K562 (cell line): Measurements from ENCODE around the gene COX7A1. TPM values are rescaled to one million over a fixed set of nuclear protein-coding genes. Genes with fewer than 3 reads are reported as not detected.

Experiments used
- ATAC-seq: fragments of 200-7000 bp; cut with Tn5 transposase; 3 replicates; pipeline ENCODE4 v1.9.1; 2020; ENCODE audit warnings: moderate library complexity
- BruUV-seq: library from RNA; stranded (reverse); fragments of 400-500 nt; replicated peaks from 2 replicates; lab custom pipeline; 2021; lab: Mats Ljungman, UMichigan
- CTCF ChIA-PET: fragments of 300-600 bp; formaldehyde crosslinking; extraction: SDS; loops from one replicate; lab custom pipeline; 2021; ENCODE audit warnings: low intra/inter-chr PET ratio; lab: Yijun Ruan, JAX
- POLR2A ChIA-PET: fragments of 300-600, 350-650 bp; sonication (Branson Sonifier 250); formaldehyde crosslinking; extraction: SDS; loops from one replicate; lab custom pipeline; 2021; ENCODE audit warnings: antibody characterized with exemption, inconsistent platforms; lab: Yijun Ruan, JAX
- DNase-seq, 4 experiments: peaks; one replicate each; pipeline versions ENCODE4 v3.0.0 to v3.0.0-alpha.2; 2011 to 2018; ENCODE audit warnings: low spot score in 3 of 4, mixed read lengths in 3 of 4; ENCODE audit errors: extremely low read depth in 1 of 4
- FAIRE-seq: peaks from 2 replicates; lab custom pipeline; 2011; peaks lifted over from hg19 to GRCh38; lab: Jason Lieb, UNC
- H2AFZ ChIP-seq: 2 replicates; pipeline ENCODE4 v1.6.0; 2011; ENCODE audit warnings: low read depth, low read length, control low read depth, inconsistent platforms
- H3K27ac ChIP-seq: fragments of 200-600 bp; 3 replicates; pipeline ENCODE4 v1.8.0; 2011; ENCODE audit warnings: low read depth, mild to moderate bottlenecking, control low read depth, inconsistent platforms, low read length, moderate library complexity, mixed read lengths; ENCODE audit errors: extremely low read depth
- H3K27me3 ChIP-seq, 2 experiments: fragments of 300-600 bp in 1 of 2; 2 replicates in 1 of 2; 3 replicates in 1 of 2; pipeline versions ENCODE4 v1.6.0 to v1.8.0; 2011; ENCODE audit warnings: inconsistent platforms in 2 of 2, low read length in 2 of 2, mild to moderate bottlenecking in 1 of 2, mixed read lengths in 1 of 2, moderate library complexity in 1 of 2; ENCODE audit not compliant: control insufficient read depth in 2 of 2, insufficient read depth in 2 of 2
- H3K36me3 ChIP-seq: fragments of 300-600 bp; 3 replicates; pipeline ENCODE4 v1.8.0; 2011; ENCODE audit warnings: mild to moderate bottlenecking, low read length, inconsistent platforms; ENCODE audit not compliant: control insufficient read depth, insufficient read depth
- H3K4me1 ChIP-seq, 2 experiments: fragments of 200-600 bp in 1 of 2; replicated peaks in 1 of 2; 2 replicates in 1 of 2; 3 replicates in 1 of 2; pipeline versions ENCODE4 v1.5.1 to v1.8.0; 2011; ENCODE audit warnings: inconsistent platforms in 2 of 2, low read length in 2 of 2, mild to moderate bottlenecking in 1 of 2, mixed read lengths in 1 of 2, moderate library complexity in 1 of 2; ENCODE audit not compliant: control insufficient read depth in 2 of 2, insufficient read depth in 2 of 2
- H3K4me2 ChIP-seq: 2 replicates; pipeline ENCODE4 v1.6.1; 2011; ENCODE audit warnings: low read length, control low read depth, inconsistent platforms, mixed read lengths; ENCODE audit not compliant: insufficient read depth
- H3K4me3 ChIP-seq: fragments of 200-600 bp; sonication (generic), shearing (Covaris generic); 2 replicates; pipeline ENCODE4 v1.5.1; 2016; ENCODE audit warnings: control low read depth, inconsistent platforms
- H3K79me2 ChIP-seq: fragments of 200-600 bp; 3 replicates; pipeline ENCODE4 v1.8.0; 2011; ENCODE audit warnings: low read length, inconsistent platforms; ENCODE audit not compliant: control insufficient read depth, insufficient read depth
- H3K9ac ChIP-seq, 2 experiments: 2 replicates each; pipeline versions ENCODE4 v1.6.0 to v1.6.1; 2011; ENCODE audit warnings: low read depth in 2 of 2, low read length in 2 of 2, control low read depth in 1 of 2, inconsistent platforms in 1 of 2, mild to moderate bottlenecking in 1 of 2, mixed read lengths in 1 of 2; ENCODE audit not compliant: insufficient read depth in 1 of 2
- H3K9me1 ChIP-seq: one replicate; pipeline ENCODE4 v1.6.0; 2011; ENCODE audit warnings: inconsistent platforms, mild to moderate bottlenecking, low read length, moderate library complexity; ENCODE audit not compliant: control insufficient read depth, insufficient read depth
- H3K9me3 ChIP-seq: replicated peaks from 2 replicates; pipeline ENCODE4 v1.5.1; 2011; ENCODE audit warnings: low read depth, low read length, inconsistent platforms; ENCODE audit not compliant: control insufficient read depth, insufficient read depth
- H4K20me1 ChIP-seq: replicated peaks from 2 replicates; pipeline ENCODE4 v1.6.1; 2011; ENCODE audit warnings: low read length, inconsistent platforms, mixed read lengths; ENCODE audit not compliant: control insufficient read depth, insufficient read depth
- ARID1B ChIP-seq: fragments of 450-650 bp; IDR thresholded peaks from 2 replicates; pipeline ENCODE4 v1.6.1; 2016; ENCODE audit warnings: antibody characterized with exemption, mild to moderate bottlenecking, inconsistent platforms
- CEBPB ChIP-seq: fragments of 450-650 bp; IDR thresholded peaks from 2 replicates; pipeline ENCODE4 v1.6.1; 2016; ENCODE audit warnings: missing genetic modification characterization, missing compliant biosample characterization
- HNRNPUL1 ChIP-seq: fragments of 200-400 bp; formaldehyde crosslinking; IDR thresholded peaks from 2 replicates; pipeline ENCODE4 v1.6.1; 2017; ENCODE audit warnings: low read length
- KLF1 ChIP-seq: fragments of 450-650 bp; IDR thresholded peaks from 2 replicates; pipeline ENCODE4 v1.6.1; 2016; ENCODE audit warnings: missing genetic modification characterization, missing compliant biosample characterization
- NONO ChIP-seq, 2 experiments: fragments of 200-400 bp in 1 of 2; fragments of 450-650 bp in 1 of 2; formaldehyde crosslinking in 1 of 2; IDR thresholded peaks; 2 replicates each; pipeline ENCODE4 v1.6.1; 2017; ENCODE audit warnings: low read depth in 2 of 2, mild to moderate bottlenecking in 2 of 2, moderate library complexity in 2 of 2, low read length in 1 of 2
- SPI1 ChIP-seq: IDR thresholded peaks from 2 replicates; pipeline ENCODE4 v1.6.1; 2011; ENCODE audit warnings: low read depth, low read length, control low read depth, borderline replicate concordance
- ZNF274 ChIP-seq: IDR thresholded peaks from 2 replicates; pipeline ENCODE4 v1.6.1; 2011; ENCODE audit warnings: low read depth, mild to moderate bottlenecking, low read length, moderate library complexity, borderline replicate concordance
- ZNF589 ChIP-seq: fragments of 200-800 bp; sonication (Bioruptor generic); IDR thresholded peaks from 2 replicates; pipeline ENCODE4 v1.6.1; 2016; ENCODE audit warnings: low read depth, missing genetic modification characterization, missing compliant biosample characterization
- ZNF609 ChIP-seq: sonication (generic); formaldehyde crosslinking; IDR thresholded peaks from 2 replicates; pipeline ENCODE4 v1.8.1; 2023; ENCODE audit warnings: missing genetic modification reagents, mild to moderate bottlenecking, borderline replicate concordance
- ZNF75A ChIP-seq: fragments of 450-650 bp; formaldehyde crosslinking; IDR thresholded peaks from 2 replicates; pipeline ENCODE4 v1.4.0; 2020; ENCODE audit warnings: mild to moderate bottlenecking
- ZNF780A ChIP-seq: fragments of 250-450 bp; sonication (Bioruptor Pico); IDR thresholded peaks from 2 replicates; pipeline ENCODE4 v1.5.0; 2021; ENCODE audit warnings: mild to moderate bottlenecking
- WGBS: fragments of 100-300 bp; shearing (Covaris generic); methylation state at CpG from one replicate; pipeline ENCODE4 v1.1.6; 2016; ENCODE audit warnings: low coverage, mixed read lengths; ENCODE audit not compliant: insufficient coverage; ENCODE audit errors: missing lambda C conversion rate; 5-methylcytosine and 5-hydroxymethylcytosine counted together
- in situ Hi-C: fragments of 300-500 bp; cut with MboI; formaldehyde crosslinking; loops from 4 replicates; pipeline ENCODE4 v1.15.0; 2018; ENCODE audit warnings: inconsistent platforms, mixed read lengths
- intact Hi-C: fragments of 100-400 bp; cut with micrococcal nuclease; formaldehyde crosslinking; loops from 2 replicates; pipeline ENCODE4 v1.14.2; 2022
- polyA plus RNA-seq, 8 experiments: library from polyadenylated mRNA; depleted of rRNA in 4 of 8; stranded (reverse) in 5 of 8; unstranded in 3 of 8; fragments of >200 nt; fragmentation: Nextera tagmentation in 2 of 8; fragmentation: Illumina TruSeq in 1 of 8; extraction: Ambion mirVana in 2 of 8; extraction: Trizol in 1 of 8; gene quantifications; 2 replicates each; pipeline versions ENCODE4 v1.2.1 to v1.2.3, GENCODE V29; 2011 to 2014; ENCODE audit warnings: inconsistent platforms in 1 of 8, missing spikeins in 1 of 8
- total RNA-seq, 7 experiments: library from RNA; depleted of rRNA in 6 of 7; stranded (reverse); fragments of >200 nt in 6 of 7; fragmentation: Illumina TruSeq in 2 of 7; extraction: Trizol in 2 of 7; gene quantifications; 2 replicates each; pipeline versions ENCODE4 v1.2.1 to v1.2.3, GENCODE V29; 2011 to 2021; ENCODE audit warnings: low replicate concordance in 1 of 7

Gene COX7A1
- total and polyA plus RNA-seq, 9 of the 15 experiments (the other 6 are each of a cell fraction or from before 2014, with no cell fraction given), result 0.08 TPM; not detected in 8

GRCh38 chr19:36142496-36142895, 9.8 kb downstream of the COX7A1 start:
- H3K27me3 ChIP-seq, result no peaks in the 10 kb centered on the region
- no peak overlapping the region for H3K4me3 ChIP-seq
- ATAC-seq (no peak), FAIRE-seq (no peak), DNase-seq (no peak)
- H3K4me1 ChIP-seq, result peaks cover 7 to 25% of the 10 kb centered on the region in 2 experiments; a peak in 4 of 5 replicates
- ChIA-PET CTCF (no interaction called here), POLR2A (no interaction called here)
- no peak overlapping the region for H3K27ac ChIP-seq
- H2AFZ ChIP-seq, result no peak overlapping the region
- intact Hi-C loops (no loop called here), in situ Hi-C loops (no loop called here)
- H3K79me2 ChIP-seq, result peaks cover 26% of the 10 kb centered on the region
- peaks cover 11% of the 10 kb centered on the region for H4K20me1 ChIP-seq
- no peak overlapping the region for H3K4me2 ChIP-seq
- peaks cover 53% of the 10 kb centered on the region for H3K36me3 ChIP-seq
- peaks cover 8% of the 10 kb centered on the region for H3K9me1 ChIP-seq
- TF ChIP-seq NONO (IDR thresholded peaks at IDR 0.05; ENCODE audit: low read depth in 2 of 2, low read length in 1 of 2) (no peak), KLF1 (tag) (no peak), ZNF609 (no peak), ZNF780A (CRISPR knock-in tag) (no peak), SPI1 (no peak), ZNF274 (no peak), ZNF75A (no peak), ZNF589 (CRISPR knock-in tag) (no peak), HNRNPUL1 (no peak), CEBPB (tag) (no peak), ARID1B (no peak)
- 95% methylated on average over 9 of the region's 9 CpGs for WGBS
- no peak overlapping the region for H3K9ac ChIP-seq
- H3K9me3 ChIP-seq, result no peaks in the 10 kb centered on the region
- BruUV-seq, result no TSS peak
